Measurements from ENCODE around the gene LYPD6B.

DNA sequence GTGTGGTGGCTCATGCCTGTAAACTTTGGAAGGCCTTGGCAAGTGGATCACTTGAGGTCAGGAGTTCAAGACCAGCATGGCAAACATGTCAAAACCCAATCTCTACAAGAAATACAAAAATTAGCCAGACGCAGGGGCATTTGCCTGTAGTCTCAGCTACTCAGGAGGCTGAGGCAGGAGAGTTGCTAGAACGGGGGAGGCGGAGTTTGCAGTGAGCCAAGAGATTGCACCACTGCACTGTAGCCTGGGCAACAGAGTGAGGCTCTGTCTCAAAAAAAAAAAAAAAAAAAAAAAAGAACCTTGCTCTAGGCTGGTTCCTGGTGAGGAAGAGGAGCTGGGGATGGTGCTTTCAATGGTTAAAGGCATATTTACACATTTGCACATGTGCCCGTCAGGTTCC lies 129.4 kb downstream of the LYPD6B start:
- TF ChIP-seq POLR2A (IDR thresholded peaks at IDR 0.05), result no peak
- TF ChIP-seq, protein P1, sequence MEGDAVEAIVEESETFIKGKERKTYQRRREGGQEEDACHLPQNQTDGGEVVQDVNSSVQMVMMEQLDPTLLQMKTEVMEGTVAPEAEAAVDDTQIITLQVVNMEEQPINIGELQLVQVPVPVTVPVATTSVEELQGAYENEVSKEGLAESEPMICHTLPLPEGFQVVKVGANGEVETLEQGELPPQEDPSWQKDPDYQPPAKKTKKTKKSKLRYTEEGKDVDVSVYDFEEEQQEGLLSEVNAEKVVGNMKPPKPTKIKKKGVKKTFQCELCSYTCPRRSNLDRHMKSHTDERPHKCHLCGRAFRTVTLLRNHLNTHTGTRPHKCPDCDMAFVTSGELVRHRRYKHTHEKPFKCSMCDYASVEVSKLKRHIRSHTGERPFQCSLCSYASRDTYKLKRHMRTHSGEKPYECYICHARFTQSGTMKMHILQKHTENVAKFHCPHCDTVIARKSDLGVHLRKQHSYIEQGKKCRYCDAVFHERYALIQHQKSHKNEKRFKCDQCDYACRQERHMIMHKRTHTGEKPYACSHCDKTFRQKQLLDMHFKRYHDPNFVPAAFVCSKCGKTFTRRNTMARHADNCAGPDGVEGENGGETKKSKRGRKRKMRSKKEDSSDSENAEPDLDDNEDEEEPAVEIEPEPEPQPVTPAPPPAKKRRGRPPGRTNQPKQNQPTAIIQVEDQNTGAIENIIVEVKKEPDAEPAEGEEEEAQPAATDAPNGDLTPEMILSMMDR (IDR thresholded peaks at IDR 0.05), result no peak
